ENCODE results near the gene SLC8A1.

- TF ChIP-seq CTCF (IDR thresholded peaks at IDR 0.05) (no peak), POLR2A (IDR thresholded peaks at IDR 0.05) (no peak)
These were observed 324.7 kb downstream of the SLC8A1 start for GRCh38 chr2:40127146-40127545.

All from testis (tissue), 2 donors.